OCI-LY3 (cell line): ENCODE measurements around the gene SRGAP1.

Experiments
- H2AFZ ChIP-seq: fragments of 200-600, 300-600 bp; shearing (Covaris generic); 2 replicates; pipeline ENCODE4 v1.6.0; 2014; ENCODE audit warnings: antibody characterized with exemption, low read depth, low read length
- H3K27ac ChIP-seq: fragments of 200-600, 300-600 bp; sonication (generic); 2 replicates; pipeline ENCODE4 v1.5.1; 2014; ENCODE audit warnings: mild to moderate bottlenecking, low read length, moderate library complexity, mixed read lengths
- H3K27me3 ChIP-seq: fragments of 200-600, 300-600 bp; sonication (generic); 2 replicates; pipeline ENCODE4 v1.6.1; 2014; ENCODE audit warnings: low read depth, low read length, mixed read lengths
- H3K36me3 ChIP-seq: fragments of 200-600, 300-600 bp; sonication (generic); replicated peaks from 2 replicates; pipeline ENCODE3; 2014; ENCODE audit warnings: low read depth, low read length, mixed read lengths
- H3K4me1 ChIP-seq: fragments of 300-600, 200-600 bp; sonication (generic); 2 replicates; pipeline ENCODE4 v1.6.1; 2014; ENCODE audit warnings: low read length, mixed read lengths
- H3K4me2 ChIP-seq: fragments of 200-600, 300-600 bp; sonication (generic); 2 replicates; pipeline ENCODE4 v1.6.1; 2014; ENCODE audit warnings: low read length, mixed read lengths
- H3K4me3 ChIP-seq: fragments of 300-600, 200-600 bp; sonication (generic); 2 replicates; pipeline ENCODE4 v1.5.1; 2014; ENCODE audit warnings: antibody characterized with exemption, mild to moderate bottlenecking, low read length, moderate library complexity
- H3K79me2 ChIP-seq: fragments of 300-600, 200-600 bp; shearing (Covaris generic); 2 replicates; pipeline ENCODE4 v1.6.1; 2014; ENCODE audit warnings: mild to moderate bottlenecking, low read length, mixed read lengths
- H3K9ac ChIP-seq: fragments of 300-600, 200-600 bp; shearing (Covaris generic); 2 replicates; pipeline ENCODE4 v1.6.0; 2014; ENCODE audit warnings: mild to moderate bottlenecking, low read length, moderate library complexity
- H3K9me3 ChIP-seq: fragments of 200-600, 300-600 bp; shearing (Covaris generic); 2 replicates; pipeline ENCODE4 v1.6.1; 2014; ENCODE audit warnings: low read length, mixed read lengths; ENCODE audit not compliant: insufficient read depth
- H4K20me1 ChIP-seq: fragments of 200-600, 300-600 bp; sonication (generic); 2 replicates; pipeline ENCODE4 v1.6.1; 2016; ENCODE audit warnings: low read length, mixed read lengths; ENCODE audit not compliant: insufficient read depth
- EZH2phosphoT487 ChIP-seq: fragments of 200-600 bp; shearing (Covaris generic); IDR thresholded peaks from 2 replicates; pipeline ENCODE4 v1.6.1; 2018; ENCODE audit warnings: antibody characterized with exemption, mixed run types, low read depth
- TF ChIP-seq, protein P1 (sequence below): fragments of 200-600, 300-600 bp; sonication (generic); IDR thresholded peaks from 2 replicates; pipeline ENCODE4 v1.5.1; 2014; ENCODE audit warnings: antibody characterized with exemption, low read length, low read depth

Gene SRGAP1

DNA sequence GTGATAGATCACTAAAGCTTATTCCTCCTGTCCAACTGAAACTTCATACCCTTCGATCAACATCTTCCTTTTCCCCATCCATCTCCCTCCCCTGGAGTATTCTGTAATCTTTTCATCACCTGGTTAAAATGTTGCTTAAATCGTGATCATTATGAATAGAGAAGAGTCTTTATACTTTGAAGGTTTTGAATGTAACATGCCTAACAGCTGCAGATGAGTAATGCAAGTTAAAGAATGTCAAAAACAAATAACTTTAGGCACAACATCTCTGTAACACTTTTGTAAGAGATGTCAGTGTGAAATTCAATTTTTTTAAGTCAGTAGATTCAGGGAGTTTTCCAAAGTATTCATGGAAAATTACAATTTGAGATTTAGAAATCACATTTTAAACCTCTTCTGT, 39.8 kb upstream of the SRGAP1 start:
- TF ChIP-seq, protein P1, sequence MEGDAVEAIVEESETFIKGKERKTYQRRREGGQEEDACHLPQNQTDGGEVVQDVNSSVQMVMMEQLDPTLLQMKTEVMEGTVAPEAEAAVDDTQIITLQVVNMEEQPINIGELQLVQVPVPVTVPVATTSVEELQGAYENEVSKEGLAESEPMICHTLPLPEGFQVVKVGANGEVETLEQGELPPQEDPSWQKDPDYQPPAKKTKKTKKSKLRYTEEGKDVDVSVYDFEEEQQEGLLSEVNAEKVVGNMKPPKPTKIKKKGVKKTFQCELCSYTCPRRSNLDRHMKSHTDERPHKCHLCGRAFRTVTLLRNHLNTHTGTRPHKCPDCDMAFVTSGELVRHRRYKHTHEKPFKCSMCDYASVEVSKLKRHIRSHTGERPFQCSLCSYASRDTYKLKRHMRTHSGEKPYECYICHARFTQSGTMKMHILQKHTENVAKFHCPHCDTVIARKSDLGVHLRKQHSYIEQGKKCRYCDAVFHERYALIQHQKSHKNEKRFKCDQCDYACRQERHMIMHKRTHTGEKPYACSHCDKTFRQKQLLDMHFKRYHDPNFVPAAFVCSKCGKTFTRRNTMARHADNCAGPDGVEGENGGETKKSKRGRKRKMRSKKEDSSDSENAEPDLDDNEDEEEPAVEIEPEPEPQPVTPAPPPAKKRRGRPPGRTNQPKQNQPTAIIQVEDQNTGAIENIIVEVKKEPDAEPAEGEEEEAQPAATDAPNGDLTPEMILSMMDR = no peak
- no peak for TF ChIP-seq EZH2phosphoT487
- no peaks in the 10 kb centered on the region for H3K27me3 ChIP-seq
- no peak overlapping the region for H2AFZ ChIP-seq
- H3K9ac ChIP-seq = no peak overlapping the region
- H3K4me1 ChIP-seq = no peaks in the 10 kb centered on the region
- H4K20me1 ChIP-seq = no peaks in the 10 kb centered on the region
- no peaks in the 10 kb centered on the region for H3K9me3 ChIP-seq
- H3K36me3 ChIP-seq = peaks cover 13% of the 10 kb centered on the region
- no peaks in the 10 kb centered on the region for H3K79me2 ChIP-seq
- no peak overlapping the region for H3K4me3 ChIP-seq
- no peak overlapping the region for H3K4me2 ChIP-seq
- H3K27ac ChIP-seq = no peak overlapping the region

DNA sequence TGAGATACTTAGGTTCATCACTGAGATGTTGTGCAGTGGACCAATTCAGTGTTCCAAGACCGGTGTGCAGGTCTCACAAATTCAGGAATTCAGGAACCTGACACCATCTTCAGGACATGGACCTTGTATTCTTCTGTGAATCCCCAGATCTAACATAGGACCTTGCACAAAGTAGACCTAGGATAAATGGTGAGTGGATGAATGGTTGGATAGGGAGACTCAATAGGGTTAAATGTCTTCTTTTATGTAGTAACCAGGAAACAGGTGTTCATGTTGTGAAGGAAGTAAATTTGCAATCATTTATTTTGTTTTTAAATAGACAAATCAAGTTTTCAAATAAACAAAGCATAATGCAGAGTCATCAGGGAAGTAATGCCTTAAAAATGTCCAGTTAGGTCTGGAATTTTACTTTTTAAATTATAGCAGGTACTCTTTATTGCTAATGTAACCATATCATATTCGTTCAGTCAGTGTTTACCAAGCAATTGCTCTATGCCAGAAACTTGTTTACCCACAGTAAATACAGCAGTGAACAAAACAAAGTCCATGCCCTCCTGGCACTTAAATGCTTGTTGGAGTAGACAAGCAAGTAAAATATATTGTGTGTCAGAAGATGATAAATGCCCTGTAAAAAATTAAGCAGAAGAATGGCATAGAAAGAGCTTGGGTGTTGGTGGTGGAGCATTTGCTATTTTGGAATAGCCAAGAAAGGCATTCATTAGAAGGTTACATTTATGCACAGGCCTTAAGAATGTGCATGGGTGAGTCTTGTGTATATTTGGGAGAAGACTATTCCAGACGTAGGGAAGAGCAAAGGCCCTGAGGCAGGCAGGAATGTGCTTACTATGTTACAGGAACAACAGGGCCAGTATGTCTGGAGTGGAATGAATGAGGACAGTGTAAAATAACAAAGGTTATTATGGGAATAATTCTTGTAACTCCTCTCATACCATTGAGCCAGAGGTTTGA, 38.5 kb upstream of the SRGAP1 start:
- Histone ChIP-seq H3K4me3 (no peak overlapping the region), H3K9ac (no peak overlapping the region), H3K4me1 (no peaks in the 10 kb centered on the region), H2AFZ (no peak overlapping the region), H3K79me2 (no peaks in the 10 kb centered on the region), H3K36me3 (peaks cover 13% of the 10 kb centered on the region), H4K20me1 (no peaks in the 10 kb centered on the region), H3K27me3 (no peaks in the 10 kb centered on the region), H3K4me2 (no peak overlapping the region), H3K27ac (no peak overlapping the region), H3K9me3 (no peaks in the 10 kb centered on the region)
- TF ChIP-seq EZH2phosphoT487 = no peak
- TF ChIP-seq, protein P1 = no peak

DNA sequence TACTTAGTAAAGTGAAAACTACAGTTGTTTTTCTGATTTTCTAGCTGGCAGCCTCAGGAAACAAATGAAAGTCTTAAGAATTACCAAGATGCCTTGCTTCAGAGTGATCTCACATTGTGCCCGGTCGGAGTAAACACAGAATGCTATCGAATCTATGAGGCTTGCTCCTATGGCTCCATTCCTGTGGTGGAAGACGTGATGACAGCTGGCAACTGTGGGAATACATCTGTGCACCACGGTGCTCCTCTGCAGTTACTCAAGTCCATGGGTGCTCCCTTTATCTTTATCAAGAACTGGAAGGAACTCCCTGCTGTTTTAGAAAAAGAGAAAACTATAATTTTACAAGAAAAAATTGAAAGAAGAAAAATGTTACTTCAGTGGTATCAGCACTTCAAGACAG, 35.9 kb upstream of the SRGAP1 start:
- H3K9ac ChIP-seq = no peak overlapping the region
- H3K27ac ChIP-seq = no peak overlapping the region
- H3K4me2 ChIP-seq = no peak overlapping the region
- no peaks in the 10 kb centered on the region for H3K79me2 ChIP-seq
- H3K4me1 ChIP-seq = no peaks in the 10 kb centered on the region
- TF ChIP-seq, protein P1 = no peak
- no peak for TF ChIP-seq EZH2phosphoT487
- no peaks in the 10 kb centered on the region for H3K27me3 ChIP-seq
- H3K9me3 ChIP-seq = no peaks in the 10 kb centered on the region
- H2AFZ ChIP-seq = no peak overlapping the region
- no peaks in the 10 kb centered on the region for H4K20me1 ChIP-seq
- no peak overlapping the region for H3K4me3 ChIP-seq
- peaks cover 9% of the 10 kb centered on the region for H3K36me3 ChIP-seq

DNA sequence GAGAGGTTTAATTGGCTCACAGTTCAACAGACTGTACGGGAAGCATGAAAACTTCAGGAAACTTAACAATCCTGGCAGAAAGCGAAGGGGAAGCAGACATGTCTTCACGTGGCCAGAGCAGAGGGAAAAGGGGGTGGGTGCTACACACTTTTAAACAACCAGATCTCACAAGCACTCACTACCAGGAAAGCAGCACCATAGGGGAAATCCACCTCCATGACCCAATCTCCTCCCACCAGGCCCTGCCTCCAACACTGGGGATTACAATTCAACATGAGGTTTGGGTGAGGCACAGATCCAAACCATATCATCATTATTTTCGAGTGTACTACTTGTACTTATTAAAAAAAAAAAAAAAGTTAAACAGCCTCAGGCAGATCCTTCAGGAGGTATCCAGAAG, 34.9 kb upstream of the SRGAP1 start:
- Histone ChIP-seq H3K4me3 (no peak overlapping the region), H3K9ac (no peak overlapping the region), H2AFZ (no peak overlapping the region), H3K27ac (no peak overlapping the region), H3K36me3 (peaks cover 9% of the 10 kb centered on the region), H3K79me2 (no peaks in the 10 kb centered on the region), H3K27me3 (no peaks in the 10 kb centered on the region), H3K9me3 (no peaks in the 10 kb centered on the region), H3K4me1 (peaks cover 6% of the 10 kb centered on the region), H3K4me2 (no peak overlapping the region), H4K20me1 (no peaks in the 10 kb centered on the region)
- no peak for TF ChIP-seq EZH2phosphoT487
- TF ChIP-seq, protein P1 = no peak
